Measurements from ENCODE around the gene GAREM1. TPM values are rescaled to one million over a fixed set of nuclear protein-coding genes. Genes with fewer than 3 reads are reported as not detected.

Gene GAREM1
- total RNA-seq, 1 donor from 2014 or later: 5.1 TPM

DNA sequence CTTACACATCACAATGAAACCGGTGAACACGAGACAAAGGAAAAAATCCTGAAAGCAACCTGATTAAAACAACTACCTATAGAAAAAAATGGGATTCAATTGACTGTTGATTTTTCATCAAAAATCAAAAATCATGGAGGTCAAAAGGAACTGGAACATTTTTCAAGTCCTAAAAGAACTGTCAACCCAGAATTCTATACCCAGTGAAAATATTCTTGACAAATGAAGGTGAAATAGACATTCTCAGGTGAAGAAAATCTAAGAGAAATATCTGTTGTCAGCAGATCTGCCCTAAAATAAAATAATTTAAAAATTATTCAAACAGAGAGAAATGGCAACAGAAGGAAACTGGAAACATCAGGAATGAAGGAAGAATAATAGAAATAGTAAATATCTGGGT is 38.9 kb downstream of the GAREM1 start:
- Histone ChIP-seq H3K9ac (no peak overlapping the region), H3K27ac (no peak overlapping the region), H3K79me2 (ENCODE audit: low read depth) (peaks cover 19% of the 10 kb centered on the region), H3K4me2 (no peak overlapping the region), H3F3A (ENCODE audit: low read depth) (no peaks in the 10 kb centered on the region), H4K20me1 (ENCODE audit: low read depth) (no peaks in the 10 kb centered on the region), H3K4me3 (no peak overlapping the region), H3K36me3 (peaks cover 9% of the 10 kb centered on the region), H2AFZ (replicated peaks) (no peak overlapping the region), H3K4me1 (no peaks in the 10 kb centered on the region), H3K9me3 (ENCODE audit: low read depth) (peaks cover 6% of the 10 kb centered on the region), H3K27me3 (no peaks in the 10 kb centered on the region)
- Mint-ChIP-seq H3K36me3 (peaks cover 18% of the 10 kb centered on the region), H3K27ac (no peak overlapping the region), H3K4me1 (peaks cover 28% of the 10 kb centered on the region), H3K27me3 (ENCODE audit: insufficient read depth, low read depth) (no peaks in the 10 kb centered on the region), H3K4me3 (no peak overlapping the region), H3K9me3 (peaks cover 26% of the 10 kb centered on the region)
- no peak for TF ChIP-seq EZH2 (IDR thresholded peaks at IDR 0.05)
- TF ChIP-seq, protein P1, sequence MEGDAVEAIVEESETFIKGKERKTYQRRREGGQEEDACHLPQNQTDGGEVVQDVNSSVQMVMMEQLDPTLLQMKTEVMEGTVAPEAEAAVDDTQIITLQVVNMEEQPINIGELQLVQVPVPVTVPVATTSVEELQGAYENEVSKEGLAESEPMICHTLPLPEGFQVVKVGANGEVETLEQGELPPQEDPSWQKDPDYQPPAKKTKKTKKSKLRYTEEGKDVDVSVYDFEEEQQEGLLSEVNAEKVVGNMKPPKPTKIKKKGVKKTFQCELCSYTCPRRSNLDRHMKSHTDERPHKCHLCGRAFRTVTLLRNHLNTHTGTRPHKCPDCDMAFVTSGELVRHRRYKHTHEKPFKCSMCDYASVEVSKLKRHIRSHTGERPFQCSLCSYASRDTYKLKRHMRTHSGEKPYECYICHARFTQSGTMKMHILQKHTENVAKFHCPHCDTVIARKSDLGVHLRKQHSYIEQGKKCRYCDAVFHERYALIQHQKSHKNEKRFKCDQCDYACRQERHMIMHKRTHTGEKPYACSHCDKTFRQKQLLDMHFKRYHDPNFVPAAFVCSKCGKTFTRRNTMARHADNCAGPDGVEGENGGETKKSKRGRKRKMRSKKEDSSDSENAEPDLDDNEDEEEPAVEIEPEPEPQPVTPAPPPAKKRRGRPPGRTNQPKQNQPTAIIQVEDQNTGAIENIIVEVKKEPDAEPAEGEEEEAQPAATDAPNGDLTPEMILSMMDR (IDR thresholded peaks at IDR 0.05): no peak
- TF ChIP-seq EZH2phosphoT487 (IDR thresholded peaks at IDR 0.05): no peak
- no peak for DNase-seq (ENCODE audit: low spot score)

DNA sequence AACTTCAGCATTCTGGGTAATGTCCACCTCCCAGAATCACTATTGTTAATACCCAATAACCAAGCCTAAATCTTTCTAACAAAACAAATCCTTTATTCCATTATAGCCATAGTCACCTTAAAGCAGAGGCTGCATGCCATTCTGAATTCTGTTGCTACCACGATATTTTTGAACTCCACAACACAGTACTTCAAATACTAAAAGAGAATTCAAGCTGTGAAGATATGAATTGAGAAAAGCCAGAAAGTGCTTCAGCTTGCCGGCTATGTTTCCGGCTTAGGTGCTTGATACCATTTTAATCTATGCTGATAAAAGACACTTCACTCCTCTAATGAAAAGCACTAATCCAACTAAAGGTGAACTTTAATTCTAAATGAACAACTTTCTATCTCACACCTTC is 41.3 kb downstream of the GAREM1 start:
- Histone ChIP-seq H3F3A (ENCODE audit: low read depth) (no peaks in the 10 kb centered on the region), H3K9me3 (ENCODE audit: low read depth) (peaks cover 6% of the 10 kb centered on the region), H4K20me1 (ENCODE audit: low read depth) (no peaks in the 10 kb centered on the region), H3K79me2 (ENCODE audit: low read depth) (peaks cover 12% of the 10 kb centered on the region), H2AFZ (replicated peaks) (no peak overlapping the region), H3K9ac (no peak overlapping the region), H3K4me2 (no peak overlapping the region), H3K27me3 (no peaks in the 10 kb centered on the region), H3K4me1 (no peaks in the 10 kb centered on the region), H3K36me3 (peaks cover 9% of the 10 kb centered on the region), H3K27ac (no peak overlapping the region), H3K4me3 (no peak overlapping the region)
- DNase-seq (ENCODE audit: low spot score): no peak
- H3K4me3 Mint-ChIP-seq: no peak overlapping the region
- H3K9me3 Mint-ChIP-seq: peaks cover 29% of the 10 kb centered on the region
- H3K4me1 Mint-ChIP-seq: peaks cover 23% of the 10 kb centered on the region
- H3K36me3 Mint-ChIP-seq: peaks cover 20% of the 10 kb centered on the region
- TF ChIP-seq EZH2 (IDR thresholded peaks at IDR 0.05) (no peak), EZH2phosphoT487 (IDR thresholded peaks at IDR 0.05) (no peak)
- TF ChIP-seq, protein P1 (IDR thresholded peaks at IDR 0.05): no peak
- H3K27ac Mint-ChIP-seq: no peak overlapping the region
- no peaks in the 10 kb centered on the region for H3K27me3 Mint-ChIP-seq (ENCODE audit: insufficient read depth, low read depth)

DNA sequence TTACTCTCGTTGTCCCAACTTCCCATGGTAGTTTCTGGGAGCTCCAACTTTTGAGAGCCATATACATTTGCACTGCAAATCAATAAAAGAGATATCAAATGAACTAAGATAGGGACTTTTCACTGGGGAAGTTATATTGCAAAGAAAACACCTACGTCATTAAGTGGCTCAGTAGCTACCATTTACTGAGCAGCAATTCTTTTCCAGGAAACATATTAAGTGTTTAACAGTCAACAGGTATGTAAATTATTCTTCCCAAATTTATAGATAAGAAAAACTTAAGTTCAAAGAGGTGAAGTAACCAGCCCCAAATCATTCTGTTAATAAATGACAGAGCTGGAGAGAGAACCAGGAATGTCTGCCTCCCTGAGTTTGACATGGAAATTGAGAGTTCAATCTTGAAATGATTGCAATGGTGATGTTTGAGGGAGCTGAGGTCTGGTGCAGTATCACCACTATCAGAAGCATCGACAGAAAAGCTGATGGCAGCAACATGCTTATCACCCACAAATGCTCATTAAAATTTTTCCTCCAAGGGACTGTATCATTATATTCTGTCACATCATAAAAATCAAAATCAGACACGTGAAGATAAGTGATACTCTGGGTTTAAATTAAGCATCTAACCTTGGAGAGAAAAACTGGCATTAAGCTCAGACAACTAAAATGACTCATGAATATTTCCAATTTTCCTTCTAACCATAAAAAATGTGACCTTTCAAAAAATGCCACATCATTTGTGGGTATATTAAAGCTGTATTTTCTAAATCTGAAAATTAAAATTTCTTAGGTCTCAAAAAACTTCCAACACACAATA is 43.4 kb downstream of the GAREM1 start:
- Histone ChIP-seq H3K4me3 (no peak overlapping the region), H2AFZ (replicated peaks) (no peak overlapping the region), H3K4me1 (no peaks in the 10 kb centered on the region), H4K20me1 (ENCODE audit: low read depth) (no peaks in the 10 kb centered on the region), H3F3A (ENCODE audit: low read depth) (no peaks in the 10 kb centered on the region), H3K27ac (no peak overlapping the region), H3K9ac (no peak overlapping the region), H3K27me3 (no peaks in the 10 kb centered on the region), H3K9me3 (ENCODE audit: low read depth) (peaks cover 6% of the 10 kb centered on the region), H3K79me2 (ENCODE audit: low read depth) (peaks cover 4% of the 10 kb centered on the region), H3K36me3 (peaks cover 7% of the 10 kb centered on the region), H3K4me2 (no peak overlapping the region)
- TF ChIP-seq, protein P1 (IDR thresholded peaks at IDR 0.05): no peak
- no peak for TF ChIP-seq EZH2 (IDR thresholded peaks at IDR 0.05)
- no peak for TF ChIP-seq EZH2phosphoT487 (IDR thresholded peaks at IDR 0.05)
- no peak for DNase-seq (ENCODE audit: low spot score)
- Mint-ChIP-seq H3K4me1 (peaks cover 24% of the 10 kb centered on the region), H3K4me3 (no peak overlapping the region), H3K9me3 (peaks cover 21% of the 10 kb centered on the region), H3K36me3 (peaks cover 12% of the 10 kb centered on the region), H3K27me3 (ENCODE audit: insufficient read depth, low read depth) (no peaks in the 10 kb centered on the region), H3K27ac (no peak overlapping the region)

Measured in neural progenitor cell (in vitro differentiated cells).